ENCODE results near the gene NDUFV3.
"Not testable (repeated sequence)": the region's sequence is repeated elsewhere in the genome, so short reads cannot be mapped to it uniquely, and the experiment has no call there.

The NDUFV3 gene

GRCh38 chr21:42878993-42879787, 13.9 kb upstream of the NDUFV3 start, which contains the start of gene WDR4:
Gene WDR4 (minus strand): TSS chr21:42879539. CDS start chr21:42879495, 44 bp downstream.
- FAIRE-seq (peak; percentile 95), DNase-seq (ENCODE audit: extremely low spot score, insufficient read length, low read depth) (peak; percentile 99)

- no peak for DNase-seq (ENCODE audit: extremely low spot score, insufficient read length, low read depth)
- FAIRE-seq: no peak
Observed at GRCh38 chr21:42880352-42880751, 12.8 kb upstream of the NDUFV3 start.

GRCh38 chr21:42883921-42884320, 9.2 kb upstream of the NDUFV3 start:
- DNase-seq (ENCODE audit: extremely low spot score, insufficient read length, low read depth) (no peak), FAIRE-seq (no peak)

- no peak for FAIRE-seq
Observed at GRCh38 chr21:42887326-42887725, 5.8 kb upstream of the NDUFV3 start.

GRCh38 chr21:42892582-42892930, 553 bp upstream of the NDUFV3 start:
- DNase-seq (ENCODE audit: extremely low spot score, insufficient read length, low read depth) (no peak), FAIRE-seq (no peak)

More at GRCh38 chr21:42887326-42887725, 5.8 kb upstream of the NDUFV3 start:
- DNase-seq (ENCODE audit: extremely low spot score, insufficient read length, low read depth): no peak

GRCh38 chr21:42900446-42900845, 7.3 kb downstream of the NDUFV3 start:
- DNase-seq (ENCODE audit: extremely low spot score, insufficient read length, low read depth) (no peak), FAIRE-seq (no peak)

GRCh38 chr21:42903817-42904216, 10.7 kb downstream of the NDUFV3 start:
- FAIRE-seq (no peak), DNase-seq (ENCODE audit: extremely low spot score, insufficient read length, low read depth) (no peak)

GRCh38 chr21:42905195-42905594, 12.1 kb downstream of the NDUFV3 start:
- FAIRE-seq (no peak), DNase-seq (ENCODE audit: extremely low spot score, insufficient read length, low read depth) (no peak)

GRCh38 chr21:42906233-42906632, 13.1 kb downstream of the NDUFV3 start:
- FAIRE-seq: no peak
- DNase-seq (ENCODE audit: extremely low spot score, insufficient read length, low read depth): no peak

- DNase-seq (ENCODE audit: extremely low spot score, insufficient read length, low read depth); FAIRE-seq: not testable (repeated sequence)
Observed at GRCh38 chr21:42908484-42908883, 15.4 kb downstream of the NDUFV3 start.

GRCh38 chr21:42911920-42912319, 18.8 kb downstream of the NDUFV3 start:
- not testable (repeated sequence) for DNase-seq (ENCODE audit: extremely low spot score, insufficient read length, low read depth); FAIRE-seq

GRCh38 chr21:42913476-42913875, 20.4 kb downstream of the NDUFV3 start:
- DNase-seq (ENCODE audit: extremely low spot score, insufficient read length, low read depth) (no peak), FAIRE-seq (no peak)

GRCh38 chr21:42918291-42918690, 25.2 kb downstream of the NDUFV3 start:
- DNase-seq (ENCODE audit: extremely low spot score, insufficient read length, low read depth): no peak

GRCh38 chr21:42921927-42922326, 28.8 kb downstream of the NDUFV3 start:
- DNase-seq (ENCODE audit: extremely low spot score, insufficient read length, low read depth): no peak
- no peak for FAIRE-seq

More at GRCh38 chr21:42918291-42918690, 25.2 kb downstream of the NDUFV3 start:
- FAIRE-seq: no peak

- no peak for FAIRE-seq
- DNase-seq (ENCODE audit: extremely low spot score, insufficient read length, low read depth): no peak
Observed at GRCh38 chr21:42922918-42923317, 29.8 kb downstream of the NDUFV3 start.

- FAIRE-seq (peak; percentile 94), DNase-seq (ENCODE audit: extremely low spot score, insufficient read length, low read depth) (peak; percentile 74)
Observed at GRCh38 chr21:42923553-42924432, 30.7 kb downstream of the NDUFV3 start.

- FAIRE-seq (no peak), DNase-seq (ENCODE audit: extremely low spot score, insufficient read length, low read depth) (no peak)
Observed at GRCh38 chr21:42924433-42924751, 31.3 kb downstream of the NDUFV3 start.

GRCh38 chr21:42925114-42925926, 32.2 kb downstream of the NDUFV3 start, which contains the start of gene ERVH48-1:
Gene ERVH48-1 (minus strand): TSS chr21:42925630. CDS start chr21:42919006, 6,624 bp downstream.
- FAIRE-seq (no peak), DNase-seq (ENCODE audit: extremely low spot score, insufficient read length, low read depth) (no peak)

GRCh38 chr21:42927474-42928200, 34.5 kb downstream of the NDUFV3 start:
- not testable (repeated sequence) for FAIRE-seq; DNase-seq (ENCODE audit: extremely low spot score, insufficient read length, low read depth)

Measured in GM18507 (cell line).